Tibial artery (tissue), 4 donors: ENCODE data around the gene USP6NL.

Experiments used
- DNase-seq, 2 donors: peaks; one replicate each; pipeline ENCODE4 v3.0.0-alpha.2; 2019
- H3K27ac ChIP-seq, 2 donors: fragments of 200-600 bp; sonication (generic) in 1 of 2; 1 replicate in 1 of 2; 2 replicates in 1 of 2; pipeline ENCODE4 v1.5.1; 2018 to 2019; ENCODE audit warnings: mild to moderate bottlenecking in 1 of 2
- H3K27me3 ChIP-seq, 2 donors: fragments of 200-600 bp; sonication (generic) in 1 of 2; one replicate each; pipeline versions ENCODE4 v1.5.1 to v1.6.0; 2016 to 2019
- H3K36me3 ChIP-seq, 3 donors: fragments of 200-600 bp; sonication (generic) in 2 of 3; one replicate each; pipeline ENCODE4 v1.5.1; 2016 to 2019; ENCODE audit warnings: mild to moderate bottlenecking in 2 of 3
- H3K4me1 ChIP-seq, 4 donors: fragments of 200-600 bp; sonication (generic) in 2 of 4; 1 replicate in 3 of 4; 2 replicates in 1 of 4; pipeline ENCODE4 v1.5.1; 2016 to 2019
- H3K4me3 ChIP-seq, 2 donors: fragments of 200-600 bp; sonication (generic) in 1 of 2; 1 replicate in 1 of 2; 2 replicates in 1 of 2; pipeline ENCODE4 v1.5.1; 2018 to 2019; ENCODE audit warnings: mild to moderate bottlenecking in 2 of 2
- H3K9me3 ChIP-seq, 3 donors: fragments of 200-600 bp; sonication (generic) in 1 of 3; one replicate each; pipeline ENCODE4 v1.5.1; 2016 to 2019
- CTCF ChIP-seq, 2 experiments: fragments of 200-600 bp in 1 of 2; fragments of 450-650 bp in 1 of 2; IDR thresholded peaks; one replicate each; pipeline ENCODE4 v1.5.1; 2017 to 2019; ENCODE audit warnings: antibody characterized with exemption in 2 of 2, mild to moderate bottlenecking in 1 of 2, moderate library complexity in 1 of 2
- intact Hi-C: fragments of 100-400 bp; cut with DNase I; formaldehyde crosslinking; loops from one replicate; pipeline ENCODE4 v1.15.0; 2023; ENCODE audit warnings: low total_unique reads

The USP6NL gene

GRCh38 chr10:11615396-11615795, 3.9 kb upstream of the USP6NL start:
- no peak for TF ChIP-seq CTCF (IDR thresholded peaks at IDR 0.05)
- no peaks in the 10 kb centered on the region for H3K27me3 ChIP-seq
- intact Hi-C loops: no loop called here
- DNase-seq: no peak
- no peaks in the 10 kb centered on the region for H3K36me3 ChIP-seq
- no peak overlapping the region for H3K4me3 ChIP-seq
- H3K9me3 ChIP-seq: no peaks in the 10 kb centered on the region
- H3K4me1 ChIP-seq: peaks cover 0 to 5% (median 1%) of the 10 kb centered on the region in 4 donors
- H3K27ac ChIP-seq: no peak overlapping the region

DNA sequence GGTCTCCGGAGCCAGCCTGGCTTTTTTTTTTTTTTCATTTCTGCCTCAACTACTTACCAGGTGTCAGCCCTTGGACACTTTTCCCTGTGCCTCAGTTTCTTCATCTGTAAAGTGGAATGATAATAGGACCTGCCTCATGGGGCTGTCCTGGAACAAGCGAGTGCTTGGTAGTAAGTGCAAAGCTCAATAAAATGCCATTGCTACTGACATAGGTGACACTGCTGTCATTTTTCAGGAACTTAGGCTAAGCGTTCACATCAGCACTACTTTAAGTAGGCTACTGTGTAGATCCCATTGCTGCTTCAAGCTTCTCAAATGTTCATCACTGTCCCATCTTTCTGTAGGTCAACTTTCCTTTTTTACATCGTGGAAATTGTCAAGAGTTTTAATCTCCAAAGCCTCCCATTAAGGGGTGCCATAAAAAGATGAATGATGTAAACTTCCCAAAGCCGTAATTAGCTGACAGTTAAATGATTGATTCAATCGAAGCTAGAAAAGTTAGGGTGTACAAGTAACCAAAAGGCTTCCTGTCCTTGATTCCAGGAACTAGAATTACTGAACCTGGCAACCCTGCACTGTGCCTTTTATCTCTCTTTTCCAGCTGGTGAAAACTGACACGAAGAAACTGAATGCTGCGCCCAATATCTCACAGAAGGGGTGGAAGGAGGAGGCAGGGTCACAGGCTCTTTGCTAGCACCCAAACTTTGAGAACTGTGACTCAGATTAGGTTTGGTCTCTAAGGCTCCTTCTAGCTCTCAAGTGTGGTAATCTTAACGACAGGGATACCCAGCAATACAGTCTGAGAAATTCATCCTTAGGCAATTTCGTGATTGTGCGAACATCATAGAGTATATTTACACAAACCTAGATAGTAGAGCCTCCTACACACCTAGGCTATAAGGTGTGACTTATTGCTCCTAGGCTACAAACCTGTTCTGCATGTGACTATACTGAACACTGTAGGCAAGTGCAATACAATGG, 861 bp upstream of the USP6NL start:
- intact Hi-C loops: no loop called here
- Histone ChIP-seq H3K27me3 (no peaks in the 10 kb centered on the region), H3K4me1 (peaks cover 0 to 23% (median 12%) of the 10 kb centered on the region in 4 donors), H3K4me3 (peak overlapping the region; percentile 86 to 96), H3K27ac (peak overlapping the region; percentile 80 to 88), H3K9me3 (no peaks in the 10 kb centered on the region), H3K36me3 (no peaks in the 10 kb centered on the region)
- no peak for DNase-seq
- TF ChIP-seq CTCF (IDR thresholded peaks at IDR 0.05): no peak

- H3K27me3 ChIP-seq: no peaks in the 10 kb centered on the region
- intact Hi-C loops: no loop called here
- no peak for TF ChIP-seq CTCF (IDR thresholded peaks at IDR 0.05)
- H3K4me1 ChIP-seq: peaks cover 0 to 23% (median 12%) of the 10 kb centered on the region in 4 donors
- DNase-seq: peak; percentile 45 to 65
- no peaks in the 10 kb centered on the region for H3K9me3 ChIP-seq
- H3K4me3 ChIP-seq: peak overlapping the region; percentile 86 to 96
- H3K27ac ChIP-seq: peak overlapping the region; percentile 80 to 88
- H3K36me3 ChIP-seq: no peaks in the 10 kb centered on the region
Observed at GRCh38 chr10:11610826-11611247, 613 bp downstream of the USP6NL start.

DNA sequence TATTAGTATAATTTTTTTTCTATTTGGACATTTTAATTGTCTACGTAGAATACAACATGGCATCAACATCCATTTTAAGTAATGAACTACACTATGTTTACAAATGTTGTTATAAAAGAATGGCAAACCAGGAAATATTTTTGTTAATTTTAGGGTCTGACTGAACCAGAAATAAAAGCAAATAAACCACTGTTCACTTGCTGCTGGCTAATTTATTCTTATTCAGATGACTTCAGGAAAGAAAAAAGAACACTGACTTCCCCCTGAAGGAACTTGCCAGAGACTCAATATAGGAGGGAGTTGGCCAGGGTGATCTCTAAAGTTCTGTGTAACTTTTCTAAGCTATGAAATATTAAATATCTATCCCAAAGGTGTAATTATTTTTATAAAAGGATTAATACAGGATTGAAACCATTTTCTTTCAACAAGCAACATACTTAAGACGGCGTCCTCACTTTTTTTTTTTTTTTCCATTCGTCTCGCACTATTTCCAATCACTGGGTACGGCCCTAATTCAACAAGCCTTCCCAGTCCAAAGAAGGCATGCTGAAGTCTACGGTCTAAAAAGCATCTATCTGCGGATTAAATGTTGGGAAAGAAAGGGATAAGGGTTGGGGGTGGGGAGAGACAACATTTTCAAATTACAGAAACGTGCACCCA, 1.2 kb downstream of the USP6NL start:
- Histone ChIP-seq H3K27ac (peak overlapping the region; percentile 80 to 88), H3K4me3 (peak overlapping the region; percentile 86 to 96)

More for the DNA sequence above, 1.2 kb downstream of the USP6NL start:
- H3K9me3 ChIP-seq: no peaks in the 10 kb centered on the region
- DNase-seq: no peak
- H3K36me3 ChIP-seq: no peaks in the 10 kb centered on the region
- intact Hi-C loops: no loop called here
- H3K4me1 ChIP-seq: peaks cover 0 to 23% (median 12%) of the 10 kb centered on the region in 4 donors
- no peak for TF ChIP-seq CTCF (IDR thresholded peaks at IDR 0.05)
- H3K27me3 ChIP-seq: no peaks in the 10 kb centered on the region
